AG04449 (cell line): ENCODE results near the gene PAQR7.
A peak's percentile ranks its signal among the peaks of the same experiment; 100 is the strongest.

ENCODE experiments used
- CTCF ChIA-PET: fragments of 350-600 bp; formaldehyde crosslinking; extraction: SDS; loops from one replicate; lab custom pipeline; 2021; ENCODE audit warnings: antibody characterized with exemption; lab: Yijun Ruan, JAX
- POLR2A ChIA-PET: fragments of 400-600, 350-600 bp; formaldehyde crosslinking; extraction: SDS; loops from one replicate; lab custom pipeline; 2020; ENCODE audit warnings: antibody characterized with exemption, inconsistent platforms; lab: Yijun Ruan, JAX
- DNase-seq: peaks from one replicate; pipeline ENCODE4 v3.0.0-alpha.2; 2010; ENCODE audit warnings: low read depth, low spot score
- H3K4me3 ChIP-seq: 2 replicates; pipeline ENCODE4 v1.5.1; 2011; ENCODE audit warnings: low read depth, mild to moderate bottlenecking, control low read depth, low read length
- TF ChIP-seq, protein P1 (sequence below): IDR thresholded peaks from one replicate; pipeline ENCODE4 v1.5.1; 2011; ENCODE audit warnings: mild to moderate bottlenecking, moderate library complexity, low read length, control low read depth, inconsistent platforms; ENCODE audit not compliant: insufficient read depth; ENCODE audit errors: missing control alignments

PAQR7 gene

DNA sequence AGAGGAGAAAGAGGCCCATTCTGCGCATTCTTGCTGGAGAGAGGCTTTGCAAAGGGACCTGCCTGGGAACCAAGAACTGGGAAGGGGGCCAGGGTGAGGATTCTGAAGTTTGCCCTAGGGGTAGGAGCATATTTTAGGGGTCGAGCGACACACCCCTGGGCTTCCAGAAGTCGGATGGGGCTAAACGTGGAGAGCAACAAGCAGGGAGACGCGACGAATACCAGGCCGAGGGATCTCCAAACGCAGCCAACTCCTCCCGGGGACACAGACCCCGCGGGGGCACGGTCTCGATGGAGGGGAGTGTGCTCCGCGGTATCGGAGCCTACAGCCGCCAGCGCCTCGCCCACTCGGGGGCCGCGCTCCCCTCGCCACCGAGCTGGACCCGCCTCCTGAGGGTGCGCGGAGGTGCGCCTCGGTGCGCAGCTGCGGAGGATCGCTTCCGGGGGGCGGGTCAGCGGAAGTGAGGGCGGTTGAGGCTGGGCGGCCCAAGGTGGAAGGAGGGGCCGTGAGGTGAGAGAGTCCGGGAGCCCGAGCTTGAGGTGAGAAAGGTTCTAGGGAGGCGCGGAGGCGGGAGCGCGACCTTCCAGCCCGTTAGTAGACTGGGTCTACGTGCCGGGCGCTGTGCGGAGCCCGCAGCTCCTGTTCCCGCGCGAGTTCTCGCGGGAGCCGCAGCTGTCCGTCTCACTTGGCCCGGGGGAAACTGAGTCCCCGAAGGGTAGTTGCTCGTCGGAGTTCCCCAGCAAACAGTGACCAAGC, 55.8 kb downstream of the PAQR7 start, which contains the start of gene MTFR1L:
Gene MTFR1L (plus strand): TSS at position 464 of the 756 bp plus-strand sequence. CDS start 3,151 bp downstream, outside the sequence.
- no peak for DNase-seq
- peak within 1 kb of the TSS; percentile 91 for H3K4me3 ChIP-seq
- TF ChIP-seq, protein P1, sequence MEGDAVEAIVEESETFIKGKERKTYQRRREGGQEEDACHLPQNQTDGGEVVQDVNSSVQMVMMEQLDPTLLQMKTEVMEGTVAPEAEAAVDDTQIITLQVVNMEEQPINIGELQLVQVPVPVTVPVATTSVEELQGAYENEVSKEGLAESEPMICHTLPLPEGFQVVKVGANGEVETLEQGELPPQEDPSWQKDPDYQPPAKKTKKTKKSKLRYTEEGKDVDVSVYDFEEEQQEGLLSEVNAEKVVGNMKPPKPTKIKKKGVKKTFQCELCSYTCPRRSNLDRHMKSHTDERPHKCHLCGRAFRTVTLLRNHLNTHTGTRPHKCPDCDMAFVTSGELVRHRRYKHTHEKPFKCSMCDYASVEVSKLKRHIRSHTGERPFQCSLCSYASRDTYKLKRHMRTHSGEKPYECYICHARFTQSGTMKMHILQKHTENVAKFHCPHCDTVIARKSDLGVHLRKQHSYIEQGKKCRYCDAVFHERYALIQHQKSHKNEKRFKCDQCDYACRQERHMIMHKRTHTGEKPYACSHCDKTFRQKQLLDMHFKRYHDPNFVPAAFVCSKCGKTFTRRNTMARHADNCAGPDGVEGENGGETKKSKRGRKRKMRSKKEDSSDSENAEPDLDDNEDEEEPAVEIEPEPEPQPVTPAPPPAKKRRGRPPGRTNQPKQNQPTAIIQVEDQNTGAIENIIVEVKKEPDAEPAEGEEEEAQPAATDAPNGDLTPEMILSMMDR = no peak
- POLR2A ChIA-PET = interaction anchor here (0.7 to 1.8 kb wide), 5 partner anchors 9 to 573 kb away, joined by 3 to 7 read pairs (median 4); partner anchors contain the start of genes PAQR7 and RSRP1
- CTCF ChIA-PET = interaction anchor here (0.8 to 3.9 kb wide), 8 partner anchors 8 to 211 kb away, joined by 3 to 17 read pairs (median 5); no protein-coding TSS in a partner anchor

GRCh38 chr1:25818569-25818968, 56.9 kb downstream of the PAQR7 start:
- peak overlapping the region; percentile 91 for H3K4me3 ChIP-seq
- ChIA-PET POLR2A (interaction anchor here (0.7 to 0.8 kb wide), 2 partner anchors 109 to 210 kb away, joined by 3 read pairs; no protein-coding TSS in a partner anchor), CTCF (interaction anchor here (0.6 to 2.6 kb wide), 4 partner anchors 9 to 210 kb away, joined by 3 to 12 read pairs (median 4); no protein-coding TSS in a partner anchor)
- no peak for DNase-seq
- TF ChIP-seq, protein P1 = no peak

DNA sequence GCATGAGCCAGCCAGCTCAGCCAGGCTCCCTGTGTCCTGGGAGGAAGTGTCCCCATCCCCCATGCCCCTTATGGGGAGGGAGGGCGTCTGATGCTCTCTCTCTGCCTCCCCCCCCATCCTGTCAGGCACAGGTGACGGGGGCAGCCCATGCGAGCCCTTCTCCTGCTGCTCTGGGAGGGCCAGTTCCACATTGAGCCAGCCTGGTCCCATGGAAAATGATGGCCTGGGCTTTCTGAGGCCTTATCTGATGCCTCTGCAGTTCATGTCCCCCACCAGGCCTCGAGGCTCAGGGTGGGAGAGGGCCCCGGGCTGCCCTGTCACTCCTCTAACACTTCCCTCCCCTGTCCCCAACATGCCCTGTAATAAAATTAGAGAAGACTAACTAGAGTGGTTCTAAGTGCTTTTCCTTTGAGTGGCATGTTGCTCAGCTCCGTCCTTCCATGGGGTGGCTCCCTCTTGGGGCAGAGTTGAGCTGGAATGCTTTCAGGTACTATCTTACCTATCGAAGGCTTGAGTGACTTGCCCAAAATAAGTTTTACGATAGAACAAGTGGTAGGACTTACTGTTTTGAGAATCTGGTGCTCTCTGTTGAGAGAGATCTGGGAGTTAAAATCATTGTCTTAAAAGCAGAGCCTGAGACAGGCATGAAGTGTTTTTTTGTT, 57.5 kb downstream of the PAQR7 start:
- ChIA-PET POLR2A (no interaction called here), CTCF (interaction anchor here (0.6 to 2.6 kb wide), 4 partner anchors 9 to 209 kb away, joined by 3 to 12 read pairs (median 4); no protein-coding TSS in a partner anchor)
- TF ChIP-seq, protein P1 = no peak
- H3K4me3 ChIP-seq = no peak overlapping the region
- DNase-seq = no peak

- CTCF ChIA-PET = no interaction called here
- POLR2A ChIA-PET = no interaction called here
- TF ChIP-seq, protein P1 = no peak
- no peak for DNase-seq
- no peak overlapping the region for H3K4me3 ChIP-seq
Observed at GRCh38 chr1:25816112-25816718, 59.3 kb downstream of the PAQR7 start.

- ChIA-PET CTCF (interaction anchor here (1.5 to 24.7 kb wide), 3 partner anchors 10 to 203 kb away, joined by 3 to 468 read pairs (median 4); partner anchors contain the start of gene MAN1C1), POLR2A (interaction anchor here (0.6 kb wide), 1 partner anchor 126 kb away, joined by 3 read pairs; no protein-coding TSS in a partner anchor)
- H3K4me3 ChIP-seq = no peak overlapping the region
- no peak for DNase-seq
- TF ChIP-seq, protein P1 = no peak
Observed at GRCh38 chr1:25815208-25816111, 60.0 kb downstream of the PAQR7 start.
